WTC11 (cell line): ENCODE results near the gene CAMK2N2. TPM values are rescaled to one million over a fixed set of nuclear protein-coding genes. Genes with fewer than 3 reads are reported as not detected.

Experiments
- ATAC-seq: fragments of 200-7000 bp; cut with Tn5 transposase; 2 replicates; pipeline ENCODE4 v1.10.0; 2021; ENCODE audit warnings: mild to moderate bottlenecking, moderate library complexity
- CTCF ChIA-PET: fragments of 300-600 bp; sonication (Branson Sonifier 250); formaldehyde crosslinking; loops from one replicate; lab custom pipeline; 2021; ENCODE audit warnings: antibody characterized with exemption; lab: Charles Lee
- POLR2A ChIA-PET: fragments of 350-600 bp; sonication (Branson Sonifier 250); formaldehyde crosslinking; loops from one replicate; lab custom pipeline; 2021; ENCODE audit warnings: antibody characterized with exemption; lab: Charles Lee
- DNase-seq: peaks from one replicate; pipeline ENCODE4 v3.0.0; 2021; ENCODE audit warnings: low spot score
- H3K27ac Mint-ChIP-seq: 2 replicates; pipeline ENCODE4 v1.8.0; 2021; ENCODE audit warnings: mixed read lengths
- H3K27me3 Mint-ChIP-seq: 2 replicates; pipeline ENCODE4 v1.8.0; 2021; ENCODE audit warnings: low read depth, mild to moderate bottlenecking, moderate library complexity, mixed read lengths
- H3K36me3 Mint-ChIP-seq: 2 replicates; pipeline ENCODE4 v1.8.0; 2021; ENCODE audit warnings: mixed read lengths
- H3K4me1 Mint-ChIP-seq: 2 replicates; pipeline ENCODE4 v1.8.0; 2022; ENCODE audit warnings: mixed read lengths
- H3K4me3 Mint-ChIP-seq: 2 replicates; pipeline ENCODE4 v1.8.0; 2021; ENCODE audit warnings: mild to moderate bottlenecking, moderate library complexity, mixed read lengths
- H3K9me3 Mint-ChIP-seq: 2 replicates; pipeline ENCODE4 v1.8.0; 2021; ENCODE audit warnings: mixed read lengths
- ETV6 ChIP-seq: sonication (generic); formaldehyde crosslinking; IDR thresholded peaks from 2 replicates; pipeline ENCODE4 v1.8.1; 2022; ENCODE audit warnings: mild to moderate bottlenecking, missing genetic modification reagents
- FOXP1 ChIP-seq: sonication (generic); formaldehyde crosslinking; IDR thresholded peaks from 2 replicates; pipeline ENCODE4 v1.8.0; 2022; ENCODE audit warnings: missing genetic modification reagents, mild to moderate bottlenecking, moderate library complexity, borderline replicate concordance
- GABPB1 ChIP-seq: sonication (generic); formaldehyde crosslinking; IDR thresholded peaks from 2 replicates; pipeline ENCODE4 v1.8.1; 2023; ENCODE audit warnings: mild to moderate bottlenecking, missing genetic modification reagents
- JUN ChIP-seq: sonication (generic); formaldehyde crosslinking; IDR thresholded peaks from 2 replicates; pipeline ENCODE4 v1.8.0; 2023; ENCODE audit warnings: mild to moderate bottlenecking, missing genetic modification reagents
- NR2C2 ChIP-seq: sonication (generic); formaldehyde crosslinking; IDR thresholded peaks from 2 replicates; pipeline ENCODE4 v1.8.0; 2022; ENCODE audit warnings: mild to moderate bottlenecking, missing genetic modification reagents
- SMAD3 ChIP-seq: sonication (generic); formaldehyde crosslinking; IDR thresholded peaks from 2 replicates; pipeline ENCODE4 v1.8.0; 2022; ENCODE audit warnings: missing genetic modification reagents, mild to moderate bottlenecking, borderline replicate concordance
- TP53 ChIP-seq: sonication (generic); formaldehyde crosslinking; IDR thresholded peaks from 2 replicates; pipeline ENCODE4 v1.8.1; 2023; ENCODE audit warnings: mild to moderate bottlenecking, missing genetic modification reagents
- ZNF263 ChIP-seq: sonication (generic); formaldehyde crosslinking; IDR thresholded peaks from 2 replicates; pipeline ENCODE4 v1.8.1; 2022; ENCODE audit warnings: low read depth, mild to moderate bottlenecking, moderate library complexity, missing genetic modification reagents
- ZNF396 ChIP-seq: fragments of 250-450 bp; sonication (Bioruptor Pico); IDR thresholded peaks from 2 replicates; pipeline ENCODE4 v1.8.0; 2021; ENCODE audit warnings: mild to moderate bottlenecking, moderate library complexity, borderline replicate concordance
- ZNF416 ChIP-seq: fragments of 250-450 bp; sonication (Bioruptor Pico); IDR thresholded peaks from 2 replicates; pipeline ENCODE4 v1.9.0; 2021; ENCODE audit warnings: mild to moderate bottlenecking, inconsistent platforms
- ZNF423 ChIP-seq: fragments of 250-450 bp; sonication (Bioruptor Pico); IDR thresholded peaks from 2 replicates; pipeline ENCODE4 v2.1.2; 2022; ENCODE audit warnings: mild to moderate bottlenecking, moderate library complexity
- total RNA-seq: library from RNA; stranded (reverse); gene quantifications from 3 replicates; pipeline ENCODE4 v1.2.3, GENCODE V29; 2021
- TF ChIP-seq, protein P1 (sequence below): sonication (generic); formaldehyde crosslinking; conservative IDR thresholded peaks from 2 replicates; pipeline ENCODE4 v1.8.1; 2022; ENCODE audit warnings: mild to moderate bottlenecking, missing genetic modification reagents
- TF ChIP-seq, protein P2 (sequence below): fragments of 200-600 bp; IDR thresholded peaks from 2 replicates; pipeline ENCODE4 v1.8.0; 2022; ENCODE audit warnings: antibody characterized with exemption
- TF ChIP-seq, protein P3 (sequence below): sonication (generic); formaldehyde crosslinking; conservative IDR thresholded peaks from 2 replicates; pipeline ENCODE4 v1.8.1; 2023; ENCODE audit warnings: mild to moderate bottlenecking, low read depth, missing genetic modification reagents, moderate library complexity
- TF ChIP-seq, protein P4 (sequence below): fragments of 250-450 bp; sonication (Bioruptor Pico); IDR thresholded peaks from 2 replicates; pipeline ENCODE4 v1.9.0; 2021; ENCODE audit warnings: mild to moderate bottlenecking, borderline replicate concordance
- TF ChIP-seq, protein P5 (sequence below): sonication (generic); formaldehyde crosslinking; IDR thresholded peaks from 2 replicates; pipeline ENCODE4 v1.8.1; 2022; ENCODE audit warnings: mild to moderate bottlenecking, moderate library complexity, missing genetic modification reagents
- TF ChIP-seq, protein P6 (sequence below): sonication (generic); formaldehyde crosslinking; IDR thresholded peaks from 2 replicates; pipeline ENCODE4 v1.8.1; 2023; ENCODE audit warnings: mild to moderate bottlenecking, missing genetic modification reagents
- TF ChIP-seq, protein P7 (sequence below): sonication (generic); formaldehyde crosslinking; IDR thresholded peaks from 2 replicates; pipeline ENCODE4 v1.8.0; 2022; ENCODE audit warnings: missing genetic modification reagents
- TF ChIP-seq, protein P8 (sequence below): sonication (generic); formaldehyde crosslinking; IDR thresholded peaks from 2 replicates; pipeline ENCODE4 v1.8.1; 2023; ENCODE audit warnings: mild to moderate bottlenecking, missing genetic modification reagents, moderate library complexity

Gene CAMK2N2
- total RNA-seq, 1 experiment from 2014 or later: 10.5 TPM

DNA sequence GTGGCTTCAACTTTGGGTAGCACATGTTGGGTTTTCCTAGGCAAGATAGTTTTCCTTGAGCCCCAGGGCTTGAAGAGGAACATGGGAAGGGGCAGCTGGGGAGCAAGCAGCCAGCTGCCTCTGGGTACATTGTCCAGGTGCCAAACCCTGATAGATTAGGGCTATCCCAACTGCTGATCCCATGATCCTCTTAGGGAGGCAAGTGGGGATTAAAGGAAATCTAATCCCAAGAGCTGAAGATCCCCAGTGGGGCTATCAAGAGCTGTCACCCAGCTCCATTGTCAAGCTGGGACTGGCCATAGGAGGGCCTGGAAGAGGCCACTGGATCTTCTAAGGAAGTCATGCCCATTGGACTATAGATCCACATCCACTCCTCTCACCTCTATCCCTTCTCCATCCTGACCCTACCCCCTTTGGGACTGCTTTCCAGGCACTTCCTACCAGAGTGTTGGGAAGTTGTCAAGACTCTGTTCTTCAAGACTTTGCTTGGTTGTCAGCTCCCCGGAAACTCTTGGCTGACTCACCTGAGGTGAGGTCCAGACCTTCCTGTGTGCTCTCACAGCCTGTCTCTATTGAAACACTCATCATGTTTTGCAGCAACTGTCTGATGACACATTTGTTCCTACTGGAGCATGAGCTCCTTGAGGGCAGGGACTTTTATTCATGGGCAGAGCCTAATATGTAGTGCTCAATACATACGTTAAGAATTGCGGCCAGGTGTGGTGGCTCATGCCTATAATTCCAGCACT, 5.9 kb downstream of the CAMK2N2 start:
- H3K4me1 Mint-ChIP-seq: peaks cover 2% of the 10 kb centered on the region
- TF ChIP-seq ZNF263 (CRISPR knock-in tag) (no peak), NR2C2 (CRISPR knock-in tag) (no peak), ETV6 (no peak), SMAD3 (CRISPR knock-in tag) (no peak), ZNF396 (no peak), GABPB1 (CRISPR knock-in tag) (no peak), ZNF423 (CRISPR knock-in tag) (no peak), ZNF416 (no peak), FOXP1 (no peak), JUN (CRISPR knock-in tag) (no peak), TP53 (no peak)
- TF ChIP-seq, protein P1, sequence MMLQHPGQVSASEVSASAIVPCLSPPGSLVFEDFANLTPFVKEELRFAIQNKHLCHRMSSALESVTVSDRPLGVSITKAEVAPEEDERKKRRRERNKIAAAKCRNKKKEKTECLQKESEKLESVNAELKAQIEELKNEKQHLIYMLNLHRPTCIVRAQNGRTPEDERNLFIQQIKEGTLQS (CRISPR knock-in tag): no peak
- TF ChIP-seq, protein P2, sequence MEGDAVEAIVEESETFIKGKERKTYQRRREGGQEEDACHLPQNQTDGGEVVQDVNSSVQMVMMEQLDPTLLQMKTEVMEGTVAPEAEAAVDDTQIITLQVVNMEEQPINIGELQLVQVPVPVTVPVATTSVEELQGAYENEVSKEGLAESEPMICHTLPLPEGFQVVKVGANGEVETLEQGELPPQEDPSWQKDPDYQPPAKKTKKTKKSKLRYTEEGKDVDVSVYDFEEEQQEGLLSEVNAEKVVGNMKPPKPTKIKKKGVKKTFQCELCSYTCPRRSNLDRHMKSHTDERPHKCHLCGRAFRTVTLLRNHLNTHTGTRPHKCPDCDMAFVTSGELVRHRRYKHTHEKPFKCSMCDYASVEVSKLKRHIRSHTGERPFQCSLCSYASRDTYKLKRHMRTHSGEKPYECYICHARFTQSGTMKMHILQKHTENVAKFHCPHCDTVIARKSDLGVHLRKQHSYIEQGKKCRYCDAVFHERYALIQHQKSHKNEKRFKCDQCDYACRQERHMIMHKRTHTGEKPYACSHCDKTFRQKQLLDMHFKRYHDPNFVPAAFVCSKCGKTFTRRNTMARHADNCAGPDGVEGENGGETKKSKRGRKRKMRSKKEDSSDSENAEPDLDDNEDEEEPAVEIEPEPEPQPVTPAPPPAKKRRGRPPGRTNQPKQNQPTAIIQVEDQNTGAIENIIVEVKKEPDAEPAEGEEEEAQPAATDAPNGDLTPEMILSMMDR: no peak
- TF ChIP-seq, protein P3, sequence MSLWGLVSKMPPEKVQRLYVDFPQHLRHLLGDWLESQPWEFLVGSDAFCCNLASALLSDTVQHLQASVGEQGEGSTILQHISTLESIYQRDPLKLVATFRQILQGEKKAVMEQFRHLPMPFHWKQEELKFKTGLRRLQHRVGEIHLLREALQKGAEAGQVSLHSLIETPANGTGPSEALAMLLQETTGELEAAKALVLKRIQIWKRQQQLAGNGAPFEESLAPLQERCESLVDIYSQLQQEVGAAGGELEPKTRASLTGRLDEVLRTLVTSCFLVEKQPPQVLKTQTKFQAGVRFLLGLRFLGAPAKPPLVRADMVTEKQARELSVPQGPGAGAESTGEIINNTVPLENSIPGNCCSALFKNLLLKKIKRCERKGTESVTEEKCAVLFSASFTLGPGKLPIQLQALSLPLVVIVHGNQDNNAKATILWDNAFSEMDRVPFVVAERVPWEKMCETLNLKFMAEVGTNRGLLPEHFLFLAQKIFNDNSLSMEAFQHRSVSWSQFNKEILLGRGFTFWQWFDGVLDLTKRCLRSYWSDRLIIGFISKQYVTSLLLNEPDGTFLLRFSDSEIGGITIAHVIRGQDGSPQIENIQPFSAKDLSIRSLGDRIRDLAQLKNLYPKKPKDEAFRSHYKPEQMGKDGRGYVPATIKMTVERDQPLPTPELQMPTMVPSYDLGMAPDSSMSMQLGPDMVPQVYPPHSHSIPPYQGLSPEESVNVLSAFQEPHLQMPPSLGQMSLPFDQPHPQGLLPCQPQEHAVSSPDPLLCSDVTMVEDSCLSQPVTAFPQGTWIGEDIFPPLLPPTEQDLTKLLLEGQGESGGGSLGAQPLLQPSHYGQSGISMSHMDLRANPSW (CRISPR knock-in tag): no peak
- TF ChIP-seq, protein P4, sequence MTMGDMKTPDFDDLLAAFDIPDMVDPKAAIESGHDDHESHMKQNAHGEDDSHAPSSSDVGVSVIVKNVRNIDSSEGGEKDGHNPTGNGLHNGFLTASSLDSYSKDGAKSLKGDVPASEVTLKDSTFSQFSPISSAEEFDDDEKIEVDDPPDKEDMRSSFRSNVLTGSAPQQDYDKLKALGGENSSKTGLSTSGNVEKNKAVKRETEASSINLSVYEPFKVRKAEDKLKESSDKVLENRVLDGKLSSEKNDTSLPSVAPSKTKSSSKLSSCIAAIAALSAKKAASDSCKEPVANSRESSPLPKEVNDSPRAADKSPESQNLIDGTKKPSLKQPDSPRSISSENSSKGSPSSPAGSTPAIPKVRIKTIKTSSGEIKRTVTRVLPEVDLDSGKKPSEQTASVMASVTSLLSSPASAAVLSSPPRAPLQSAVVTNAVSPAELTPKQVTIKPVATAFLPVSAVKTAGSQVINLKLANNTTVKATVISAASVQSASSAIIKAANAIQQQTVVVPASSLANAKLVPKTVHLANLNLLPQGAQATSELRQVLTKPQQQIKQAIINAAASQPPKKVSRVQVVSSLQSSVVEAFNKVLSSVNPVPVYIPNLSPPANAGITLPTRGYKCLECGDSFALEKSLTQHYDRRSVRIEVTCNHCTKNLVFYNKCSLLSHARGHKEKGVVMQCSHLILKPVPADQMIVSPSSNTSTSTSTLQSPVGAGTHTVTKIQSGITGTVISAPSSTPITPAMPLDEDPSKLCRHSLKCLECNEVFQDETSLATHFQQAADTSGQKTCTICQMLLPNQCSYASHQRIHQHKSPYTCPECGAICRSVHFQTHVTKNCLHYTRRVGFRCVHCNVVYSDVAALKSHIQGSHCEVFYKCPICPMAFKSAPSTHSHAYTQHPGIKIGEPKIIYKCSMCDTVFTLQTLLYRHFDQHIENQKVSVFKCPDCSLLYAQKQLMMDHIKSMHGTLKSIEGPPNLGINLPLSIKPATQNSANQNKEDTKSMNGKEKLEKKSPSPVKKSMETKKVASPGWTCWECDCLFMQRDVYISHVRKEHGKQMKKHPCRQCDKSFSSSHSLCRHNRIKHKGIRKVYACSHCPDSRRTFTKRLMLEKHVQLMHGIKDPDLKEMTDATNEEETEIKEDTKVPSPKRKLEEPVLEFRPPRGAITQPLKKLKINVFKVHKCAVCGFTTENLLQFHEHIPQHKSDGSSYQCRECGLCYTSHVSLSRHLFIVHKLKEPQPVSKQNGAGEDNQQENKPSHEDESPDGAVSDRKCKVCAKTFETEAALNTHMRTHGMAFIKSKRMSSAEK (CRISPR knock-in tag): no peak
- TF ChIP-seq, protein P5, sequence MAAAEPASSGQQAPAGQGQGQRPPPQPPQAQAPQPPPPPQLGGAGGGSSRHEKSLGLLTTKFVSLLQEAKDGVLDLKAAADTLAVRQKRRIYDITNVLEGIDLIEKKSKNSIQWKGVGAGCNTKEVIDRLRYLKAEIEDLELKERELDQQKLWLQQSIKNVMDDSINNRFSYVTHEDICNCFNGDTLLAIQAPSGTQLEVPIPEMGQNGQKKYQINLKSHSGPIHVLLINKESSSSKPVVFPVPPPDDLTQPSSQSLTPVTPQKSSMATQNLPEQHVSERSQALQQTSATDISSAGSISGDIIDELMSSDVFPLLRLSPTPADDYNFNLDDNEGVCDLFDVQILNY (CRISPR knock-in tag): no peak
- TF ChIP-seq, protein P6, sequence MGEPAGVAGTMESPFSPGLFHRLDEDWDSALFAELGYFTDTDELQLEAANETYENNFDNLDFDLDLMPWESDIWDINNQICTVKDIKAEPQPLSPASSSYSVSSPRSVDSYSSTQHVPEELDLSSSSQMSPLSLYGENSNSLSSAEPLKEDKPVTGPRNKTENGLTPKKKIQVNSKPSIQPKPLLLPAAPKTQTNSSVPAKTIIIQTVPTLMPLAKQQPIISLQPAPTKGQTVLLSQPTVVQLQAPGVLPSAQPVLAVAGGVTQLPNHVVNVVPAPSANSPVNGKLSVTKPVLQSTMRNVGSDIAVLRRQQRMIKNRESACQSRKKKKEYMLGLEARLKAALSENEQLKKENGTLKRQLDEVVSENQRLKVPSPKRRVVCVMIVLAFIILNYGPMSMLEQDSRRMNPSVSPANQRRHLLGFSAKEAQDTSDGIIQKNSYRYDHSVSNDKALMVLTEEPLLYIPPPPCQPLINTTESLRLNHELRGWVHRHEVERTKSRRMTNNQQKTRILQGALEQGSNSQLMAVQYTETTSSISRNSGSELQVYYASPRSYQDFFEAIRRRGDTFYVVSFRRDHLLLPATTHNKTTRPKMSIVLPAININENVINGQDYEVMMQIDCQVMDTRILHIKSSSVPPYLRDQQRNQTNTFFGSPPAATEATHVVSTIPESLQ (CRISPR knock-in tag): no peak
- TF ChIP-seq, protein P7, sequence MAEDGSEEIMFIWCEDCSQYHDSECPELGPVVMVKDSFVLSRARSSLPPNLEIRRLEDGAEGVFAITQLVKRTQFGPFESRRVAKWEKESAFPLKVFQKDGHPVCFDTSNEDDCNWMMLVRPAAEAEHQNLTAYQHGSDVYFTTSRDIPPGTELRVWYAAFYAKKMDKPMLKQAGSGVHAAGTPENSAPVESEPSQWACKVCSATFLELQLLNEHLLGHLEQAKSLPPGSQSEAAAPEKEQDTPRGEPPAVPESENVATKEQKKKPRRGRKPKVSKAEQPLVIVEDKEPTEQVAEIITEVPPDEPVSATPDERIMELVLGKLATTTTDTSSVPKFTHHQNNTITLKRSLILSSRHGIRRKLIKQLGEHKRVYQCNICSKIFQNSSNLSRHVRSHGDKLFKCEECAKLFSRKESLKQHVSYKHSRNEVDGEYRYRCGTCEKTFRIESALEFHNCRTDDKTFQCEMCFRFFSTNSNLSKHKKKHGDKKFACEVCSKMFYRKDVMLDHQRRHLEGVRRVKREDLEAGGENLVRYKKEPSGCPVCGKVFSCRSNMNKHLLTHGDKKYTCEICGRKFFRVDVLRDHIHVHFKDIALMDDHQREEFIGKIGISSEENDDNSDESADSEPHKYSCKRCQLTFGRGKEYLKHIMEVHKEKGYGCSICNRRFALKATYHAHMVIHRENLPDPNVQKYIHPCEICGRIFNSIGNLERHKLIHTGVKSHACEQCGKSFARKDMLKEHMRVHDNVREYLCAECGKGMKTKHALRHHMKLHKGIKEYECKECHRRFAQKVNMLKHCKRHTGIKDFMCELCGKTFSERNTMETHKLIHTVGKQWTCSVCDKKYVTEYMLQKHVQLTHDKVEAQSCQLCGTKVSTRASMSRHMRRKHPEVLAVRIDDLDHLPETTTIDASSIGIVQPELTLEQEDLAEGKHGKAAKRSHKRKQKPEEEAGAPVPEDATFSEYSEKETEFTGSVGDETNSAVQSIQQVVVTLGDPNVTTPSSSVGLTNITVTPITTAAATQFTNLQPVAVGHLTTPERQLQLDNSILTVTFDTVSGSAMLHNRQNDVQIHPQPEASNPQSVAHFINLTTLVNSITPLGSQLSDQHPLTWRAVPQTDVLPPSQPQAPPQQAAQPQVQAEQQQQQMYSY: no peak
- TF ChIP-seq, protein P8, sequence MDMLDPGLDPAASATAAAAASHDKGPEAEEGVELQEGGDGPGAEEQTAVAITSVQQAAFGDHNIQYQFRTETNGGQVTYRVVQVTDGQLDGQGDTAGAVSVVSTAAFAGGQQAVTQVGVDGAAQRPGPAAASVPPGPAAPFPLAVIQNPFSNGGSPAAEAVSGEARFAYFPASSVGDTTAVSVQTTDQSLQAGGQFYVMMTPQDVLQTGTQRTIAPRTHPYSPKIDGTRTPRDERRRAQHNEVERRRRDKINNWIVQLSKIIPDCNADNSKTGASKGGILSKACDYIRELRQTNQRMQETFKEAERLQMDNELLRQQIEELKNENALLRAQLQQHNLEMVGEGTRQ (CRISPR knock-in tag): no peak
- no peaks in the 10 kb centered on the region for H3K9me3 Mint-ChIP-seq
- DNase-seq (no peak), ATAC-seq (no peak)
- H3K36me3 Mint-ChIP-seq: peaks cover 3% of the 10 kb centered on the region; the same call in 1 of the 2 replicates
- CTCF ChIA-PET: interaction anchor here (1.0 to 1.2 kb wide), 2 partner anchors 28 to 34 kb away, joined by 3 read pairs; no protein-coding TSS in a partner anchor
- peaks cover 30% of the 10 kb centered on the region for H3K27me3 Mint-ChIP-seq
- no peak overlapping the region for H3K4me3 Mint-ChIP-seq
- POLR2A ChIA-PET: no interaction called here
- H3K27ac Mint-ChIP-seq: no peak overlapping the region
